Liver (tissue), 3 donors: ENCODE results near the gene FAM193A.

ENCODE experiments used
- SP1 ChIP-seq: IDR thresholded peaks from 2 replicates; pipeline ENCODE4 v1.6.1; 2018; ENCODE audit warnings: antibody characterized with exemption, mild to moderate bottlenecking
- TAF1 ChIP-seq: conservative IDR thresholded peaks from 2 replicates; pipeline ENCODE4 v1.6.1; 2016; ENCODE audit warnings: antibody characterized with exemption, mild to moderate bottlenecking
- TF ChIP-seq, protein P1 (sequence below): IDR thresholded peaks from 2 replicates; pipeline ENCODE4 v1.6.1; 2016; ENCODE audit warnings: antibody characterized with exemption, mild to moderate bottlenecking
- TF ChIP-seq, protein P2 (sequence below): fragments of 150-350 bp; IDR thresholded peaks from 2 replicates; pipeline ENCODE4 v1.5.1; 2017; ENCODE audit warnings: improper control_type of control experiment, low read depth, low read length; ENCODE audit not compliant: missing input control
- donor health status: healthy.
- donor health status: healthy.

DNA sequence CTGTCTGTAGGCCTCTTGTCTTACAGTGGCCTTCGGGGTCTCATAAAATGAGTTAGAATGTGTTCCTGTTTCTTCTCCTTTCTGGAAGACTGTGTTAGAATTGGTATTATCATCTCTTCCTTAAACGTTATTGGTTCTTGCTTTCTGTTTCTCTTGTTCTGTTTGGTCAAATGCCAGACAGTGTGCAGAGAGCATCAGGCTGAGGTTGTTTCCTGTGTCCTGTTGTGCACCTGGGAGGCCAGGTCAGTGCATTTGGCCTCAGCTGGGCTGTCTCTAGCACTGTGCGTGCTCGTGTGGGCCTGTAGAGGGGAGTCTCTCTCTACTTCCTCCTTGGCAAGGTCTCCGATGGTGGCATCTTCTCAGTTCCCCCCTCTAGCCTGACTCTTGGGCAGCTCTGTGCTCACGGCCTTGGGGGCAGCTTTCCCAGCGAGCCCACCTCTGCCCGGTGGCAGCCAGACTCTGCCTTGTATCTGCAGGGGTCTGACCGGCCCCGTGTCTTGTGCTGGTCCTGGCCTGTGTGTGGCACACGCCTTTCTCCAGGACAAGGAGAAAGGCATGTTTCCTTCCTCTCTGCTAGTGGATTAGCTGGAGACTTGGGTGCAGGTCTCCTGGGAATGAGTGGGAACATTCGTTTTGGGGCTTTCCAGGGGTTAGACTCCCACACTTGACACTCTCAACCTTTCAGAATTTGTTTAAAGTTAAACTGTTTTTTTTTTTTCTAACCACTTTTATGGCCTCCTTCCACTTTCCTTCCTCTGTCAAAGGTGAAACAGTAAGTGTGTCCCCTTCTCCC, 62.3 kb downstream of the FAM193A start:
- TF ChIP-seq, protein P1, sequence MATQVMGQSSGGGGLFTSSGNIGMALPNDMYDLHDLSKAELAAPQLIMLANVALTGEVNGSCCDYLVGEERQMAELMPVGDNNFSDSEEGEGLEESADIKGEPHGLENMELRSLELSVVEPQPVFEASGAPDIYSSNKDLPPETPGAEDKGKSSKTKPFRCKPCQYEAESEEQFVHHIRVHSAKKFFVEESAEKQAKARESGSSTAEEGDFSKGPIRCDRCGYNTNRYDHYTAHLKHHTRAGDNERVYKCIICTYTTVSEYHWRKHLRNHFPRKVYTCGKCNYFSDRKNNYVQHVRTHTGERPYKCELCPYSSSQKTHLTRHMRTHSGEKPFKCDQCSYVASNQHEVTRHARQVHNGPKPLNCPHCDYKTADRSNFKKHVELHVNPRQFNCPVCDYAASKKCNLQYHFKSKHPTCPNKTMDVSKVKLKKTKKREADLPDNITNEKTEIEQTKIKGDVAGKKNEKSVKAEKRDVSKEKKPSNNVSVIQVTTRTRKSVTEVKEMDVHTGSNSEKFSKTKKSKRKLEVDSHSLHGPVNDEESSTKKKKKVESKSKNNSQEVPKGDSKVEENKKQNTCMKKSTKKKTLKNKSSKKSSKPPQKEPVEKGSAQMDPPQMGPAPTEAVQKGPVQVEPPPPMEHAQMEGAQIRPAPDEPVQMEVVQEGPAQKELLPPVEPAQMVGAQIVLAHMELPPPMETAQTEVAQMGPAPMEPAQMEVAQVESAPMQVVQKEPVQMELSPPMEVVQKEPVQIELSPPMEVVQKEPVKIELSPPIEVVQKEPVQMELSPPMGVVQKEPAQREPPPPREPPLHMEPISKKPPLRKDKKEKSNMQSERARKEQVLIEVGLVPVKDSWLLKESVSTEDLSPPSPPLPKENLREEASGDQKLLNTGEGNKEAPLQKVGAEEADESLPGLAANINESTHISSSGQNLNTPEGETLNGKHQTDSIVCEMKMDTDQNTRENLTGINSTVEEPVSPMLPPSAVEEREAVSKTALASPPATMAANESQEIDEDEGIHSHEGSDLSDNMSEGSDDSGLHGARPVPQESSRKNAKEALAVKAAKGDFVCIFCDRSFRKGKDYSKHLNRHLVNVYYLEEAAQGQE: no peak
- TF ChIP-seq TAF1 (no peak), SP1 (no peak)
- TF ChIP-seq, protein P2, sequence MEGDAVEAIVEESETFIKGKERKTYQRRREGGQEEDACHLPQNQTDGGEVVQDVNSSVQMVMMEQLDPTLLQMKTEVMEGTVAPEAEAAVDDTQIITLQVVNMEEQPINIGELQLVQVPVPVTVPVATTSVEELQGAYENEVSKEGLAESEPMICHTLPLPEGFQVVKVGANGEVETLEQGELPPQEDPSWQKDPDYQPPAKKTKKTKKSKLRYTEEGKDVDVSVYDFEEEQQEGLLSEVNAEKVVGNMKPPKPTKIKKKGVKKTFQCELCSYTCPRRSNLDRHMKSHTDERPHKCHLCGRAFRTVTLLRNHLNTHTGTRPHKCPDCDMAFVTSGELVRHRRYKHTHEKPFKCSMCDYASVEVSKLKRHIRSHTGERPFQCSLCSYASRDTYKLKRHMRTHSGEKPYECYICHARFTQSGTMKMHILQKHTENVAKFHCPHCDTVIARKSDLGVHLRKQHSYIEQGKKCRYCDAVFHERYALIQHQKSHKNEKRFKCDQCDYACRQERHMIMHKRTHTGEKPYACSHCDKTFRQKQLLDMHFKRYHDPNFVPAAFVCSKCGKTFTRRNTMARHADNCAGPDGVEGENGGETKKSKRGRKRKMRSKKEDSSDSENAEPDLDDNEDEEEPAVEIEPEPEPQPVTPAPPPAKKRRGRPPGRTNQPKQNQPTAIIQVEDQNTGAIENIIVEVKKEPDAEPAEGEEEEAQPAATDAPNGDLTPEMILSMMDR: no peak
